A673 (cell line): ENCODE data around the gene PUS7. TPM values are rescaled to one million over a fixed set of nuclear protein-coding genes. Genes with fewer than 3 reads are reported as not detected.
"Not testable (repeated sequence)": the region's sequence is repeated elsewhere in the genome, so short reads cannot be mapped to it uniquely, and the experiment has no call there.

Experiments
- BruUV-seq: library from RNA; stranded (reverse); fragments of 400-500 nt; replicated peaks from 2 replicates; lab custom pipeline; 2021; lab: Mats Ljungman, UMichigan
- CTCF ChIA-PET: fragments of 300-600 bp; sonication (Branson Sonifier 250); formaldehyde crosslinking; loops from one replicate; lab custom pipeline; 2022; ENCODE audit warnings: antibody characterized with exemption; lab: Charles Lee
- POLR2A ChIA-PET: fragments of 300-600 bp; sonication (Branson Sonifier 250); formaldehyde crosslinking; loops from one replicate; lab custom pipeline; 2022; ENCODE audit warnings: antibody characterized with exemption; ENCODE audit not compliant: low non-redundant PET; lab: Charles Lee
- DNase-seq: peaks from one replicate; pipeline ENCODE4 v3.0.0-alpha.2; 2015; ENCODE audit warnings: low spot score
- H3K27ac ChIP-seq: fragments of 200-600 bp; sonication (generic); 2 replicates; pipeline ENCODE4 v1.5.1; 2016; ENCODE audit warnings: mixed run types, low read depth, mild to moderate bottlenecking, mixed read lengths, antibody characterized with exemption, low read length; ENCODE audit not compliant: poor library complexity, severe bottlenecking
- H3K27me3 ChIP-seq: fragments of 200-600 bp; sonication (generic); replicated peaks from 2 replicates; pipeline ENCODE4 v1.6.1; 2017; ENCODE audit warnings: mixed run types, low read depth, mild to moderate bottlenecking, mixed read lengths, antibody characterized with exemption, low read length; ENCODE audit not compliant: insufficient read depth, poor library complexity
- H3K36me3 ChIP-seq: fragments of 200-600 bp; sonication (generic); 2 replicates; pipeline ENCODE4 v1.6.1; 2016; ENCODE audit warnings: mixed run types, mild to moderate bottlenecking, mixed read lengths, antibody characterized with exemption, low read length; ENCODE audit not compliant: insufficient read depth, poor library complexity, severe bottlenecking
- H3K4me1 ChIP-seq: fragments of 200-600 bp; sonication (generic); 2 replicates; pipeline ENCODE4 v1.6.1; 2017; ENCODE audit warnings: mixed run types, mild to moderate bottlenecking, mixed read lengths, antibody characterized with exemption, low read length; ENCODE audit not compliant: insufficient read depth, poor library complexity, severe bottlenecking
- H3K4me3 ChIP-seq: fragments of 200-600 bp; sonication (generic); 2 replicates; pipeline ENCODE4 v1.5.1; 2016; ENCODE audit warnings: low read depth, mixed run types, mild to moderate bottlenecking, mixed read lengths, low read length; ENCODE audit not compliant: poor library complexity, severe bottlenecking
- H3K9me3 ChIP-seq: fragments of 200-600 bp; sonication (generic); 2 replicates; pipeline ENCODE4 v1.6.1; 2016; ENCODE audit warnings: mixed run types, low read depth, mild to moderate bottlenecking, mixed read lengths, antibody characterized with exemption, low read length; ENCODE audit not compliant: poor library complexity, severe bottlenecking
- CTCF ChIP-seq: fragments of 300-800, 200-600 bp; sonication (generic); conservative IDR thresholded peaks from 2 replicates; pipeline ENCODE4 v1.5.1; 2017; ENCODE audit warnings: low read depth, mild to moderate bottlenecking, antibody characterized with exemption, low read length, moderate library complexity, mixed read lengths
- EZH2 ChIP-seq: fragments of 200-600 bp; sonication (generic); IDR thresholded peaks from 2 replicates; pipeline ENCODE4 v1.6.1; 2017; ENCODE audit warnings: borderline replicate concordance, low read depth, mild to moderate bottlenecking, mixed read lengths, antibody characterized with exemption, low read length; ENCODE audit not compliant: poor library complexity, severe bottlenecking
- intact Hi-C: fragments of 100-400 bp; cut with micrococcal nuclease; formaldehyde crosslinking; loops from one replicate; pipeline ENCODE4 v1.10.0; 2022; ENCODE audit not compliant: unreplicated experiment
- total RNA-seq: library from RNA; stranded (reverse); gene quantifications from 2 replicates; pipeline ENCODE4 v1.2.3, GENCODE V29; 2021

PUS7 gene
- total RNA-seq, 1 experiment from 2014 or later, result 40.8 TPM

- DNase-seq, result no peak
- Histone ChIP-seq H3K27me3 (no peaks in the 10 kb centered on the region), H3K9me3 (no peaks in the 10 kb centered on the region), H3K4me1 (no peaks in the 10 kb centered on the region), H3K4me3 (no peak overlapping the region), H3K36me3 (no peaks in the 10 kb centered on the region), H3K27ac (no peak overlapping the region)
- ChIA-PET CTCF (no interaction called here), POLR2A (interaction anchor here (0.6 kb wide), 1 partner anchor 33 kb away, joined by 3 read pairs; no protein-coding TSS in a partner anchor)
- no TSS peak for BruUV-seq
- no peak for TF ChIP-seq EZH2
- no peak for TF ChIP-seq CTCF
- intact Hi-C loops, result no loop called here
These were observed 108.1 kb downstream of the PUS7 start for GRCh38 chr7:105413887-105414437.

GRCh38 chr7:105410774-105411173, 111.3 kb downstream of the PUS7 start:
- DNase-seq, H3K9me3 ChIP-seq, intact Hi-C loops, CTCF ChIA-PET, BruUV-seq, H3K36me3 ChIP-seq, H3K27me3 ChIP-seq, H3K27ac ChIP-seq, POLR2A ChIA-PET, H3K4me1 ChIP-seq, H3K4me3 ChIP-seq: not testable (repeated sequence)

GRCh38 chr7:105409775-105410174, 112.3 kb downstream of the PUS7 start:
- DNase-seq, H3K9me3 ChIP-seq, CTCF ChIA-PET, BruUV-seq, H3K27me3 ChIP-seq, H3K36me3 ChIP-seq, H3K4me1 ChIP-seq, H3K4me3 ChIP-seq, intact Hi-C loops, H3K27ac ChIP-seq: not testable (repeated sequence)
- POLR2A ChIA-PET, result interaction anchor here (0.7 kb wide), 1 partner anchor 58 kb away, joined by 5 read pairs; no protein-coding TSS in a partner anchor

GRCh38 chr7:105408791-105409410, 113.2 kb downstream of the PUS7 start:
- Histone ChIP-seq H3K9me3 (no peaks in the 10 kb centered on the region), H3K4me1 (no peaks in the 10 kb centered on the region), H3K36me3 (no peaks in the 10 kb centered on the region), H3K27me3 (no peaks in the 10 kb centered on the region), H3K4me3 (no peak overlapping the region), H3K27ac (no peak overlapping the region)
- TF ChIP-seq EZH2, result no peak
- TF ChIP-seq CTCF, result no peak
- CTCF ChIA-PET, result no interaction called here
- BruUV-seq, result no TSS peak
- DNase-seq, result peak; percentile 66
- intact Hi-C loops, result no loop called here
- POLR2A ChIA-PET, result no interaction called here

Other genes with a start within 250 kb of the PUS7 start
- gene SRPK2, start 133.3 kb downstream of the PUS7 start, total RNA-seq, result 57.8 and 59.8 TPM in 2 replicates
- 32.3 and 34.9 TPM in 2 replicates for gene RINT1, start 9.9 kb upstream of the PUS7 start, total RNA-seq
- not detected in 2 replicates for gene EFCAB10, start 59.2 kb upstream of the PUS7 start, total RNA-seq